ENCODE data around the gene TP53INP2.

- no peak for TF ChIP-seq L3MBTL2 (IDR thresholded peaks at IDR 0.05)
- TF ChIP-seq SP2 (IDR thresholded peaks at IDR 0.05; ENCODE audit: extremely low read depth, low read depth, low read length, poor library complexity, severe bottlenecking): no peak
- no peak for TF ChIP-seq MAX (CRISPR knock-in tag; IDR thresholded peaks at IDR 0.05)
These were observed 32.1 kb downstream of the TP53INP2 start for GRCh38 chr20:34736106-34736735.
